GM23338 (cell line): ENCODE measurements around the gene SPATA31D3. TPM values are rescaled to one million over a fixed set of nuclear protein-coding genes. Genes with fewer than 3 reads are reported as not detected.
"Not testable (repeated sequence)": the region's sequence is repeated elsewhere in the genome, so short reads cannot be mapped to it uniquely, and the experiment has no call there.

Source experiments
- ATAC-seq: fragments of 200-7000 bp; cut with Tn5 transposase; 3 replicates; pipeline ENCODE4 v1.9.1; 2020
- DNase-seq: peaks from one replicate; pipeline ENCODE4 v3.0.0-alpha.2; 2015; ENCODE audit warnings: low spot score
- H2AFZ ChIP-seq: fragments of 200-600 bp; sonication (generic); 2 replicates; pipeline ENCODE4 v1.8.0; 2016; ENCODE audit warnings: antibody characterized with exemption, mild to moderate bottlenecking, moderate library complexity
- H3F3A ChIP-seq: fragments of 200-600 bp; sonication (generic); replicated peaks from 2 replicates; pipeline ENCODE4 v1.8.0; 2017; ENCODE audit warnings: antibody characterized with exemption, mixed run types, low read depth
- H3K27ac ChIP-seq: fragments of 200-600 bp; sonication (generic); 2 replicates; pipeline ENCODE4 v1.6.1; 2016; ENCODE audit warnings: low read depth
- H3K27me3 ChIP-seq: fragments of 200-600 bp; sonication (generic); 2 replicates; pipeline ENCODE4 v1.8.0; 2016; ENCODE audit warnings: mild to moderate bottlenecking, mixed run types, moderate library complexity; ENCODE audit not compliant: insufficient read depth
- H3K36me3 ChIP-seq: fragments of 200-600 bp; sonication (generic); 2 replicates; pipeline ENCODE4 v1.8.0; 2016; ENCODE audit warnings: mild to moderate bottlenecking; ENCODE audit not compliant: insufficient read depth
- H3K4me1 ChIP-seq: fragments of 200-600 bp; sonication (generic); 2 replicates; pipeline ENCODE4 v1.8.0; 2016; ENCODE audit warnings: mild to moderate bottlenecking, moderate library complexity; ENCODE audit not compliant: insufficient read depth
- H3K4me2 ChIP-seq: fragments of 200-600 bp; sonication (generic); 2 replicates; pipeline ENCODE4 v1.7.1; 2017; ENCODE audit warnings: mixed run types
- H3K4me3 ChIP-seq: fragments of 200-600 bp; sonication (generic); 2 replicates; pipeline ENCODE4 v1.6.1; 2016; ENCODE audit warnings: mixed run types
- H3K79me2 ChIP-seq: fragments of 200-600 bp; sonication (generic); replicated peaks from 2 replicates; pipeline ENCODE4 v1.8.0; 2017; ENCODE audit warnings: mild to moderate bottlenecking; ENCODE audit not compliant: insufficient read depth
- H3K9me2 ChIP-seq: fragments of 200-600 bp; sonication (generic); 2 replicates; pipeline ENCODE4 v1.8.0; 2017; ENCODE audit not compliant: insufficient read depth
- H4K20me1 ChIP-seq: fragments of 200-600 bp; sonication (generic); replicated peaks from 2 replicates; pipeline ENCODE4 v1.8.0; 2017; ENCODE audit warnings: mild to moderate bottlenecking; ENCODE audit not compliant: insufficient read depth
- H3K27ac Mint-ChIP-seq: 2 replicates; pipeline ENCODE4 v1.8.0; 2020; ENCODE audit warnings: inconsistent platforms, mild to moderate bottlenecking, moderate library complexity, mixed read lengths
- H3K27me3 Mint-ChIP-seq: 3 replicates; pipeline ENCODE4 v1.8.0; 2022; ENCODE audit warnings: low read depth, mild to moderate bottlenecking, moderate library complexity, mixed read lengths, inconsistent platforms; ENCODE audit not compliant: insufficient read depth, poor library complexity
- H3K36me3 Mint-ChIP-seq: 3 replicates; pipeline ENCODE4 v1.8.0; 2021; ENCODE audit warnings: low read depth, mild to moderate bottlenecking, inconsistent platforms, moderate library complexity, mixed read lengths
- H3K4me1 Mint-ChIP-seq: 3 replicates; pipeline ENCODE4 v1.8.0; 2020; ENCODE audit warnings: mild to moderate bottlenecking, inconsistent platforms, mixed read lengths
- H3K4me3 Mint-ChIP-seq: 3 replicates; pipeline ENCODE4 v1.8.0; 2021; ENCODE audit warnings: moderate library complexity, mild to moderate bottlenecking, inconsistent platforms, mixed read lengths
- H3K9me3 Mint-ChIP-seq: 3 replicates; pipeline ENCODE4 v1.8.0; 2020; ENCODE audit warnings: moderate library complexity, mild to moderate bottlenecking, inconsistent platforms, mixed read lengths
- CREB1 ChIP-seq: fragments of 250-450 bp; sonication (Bioruptor Pico); IDR thresholded peaks from 2 replicates; pipeline ENCODE4 v1.5.0; 2020; ENCODE audit warnings: low read depth, mild to moderate bottlenecking, moderate library complexity
- ETS1 ChIP-seq: IDR thresholded peaks from 2 replicates; pipeline ENCODE4 v1.6.1; 2016; ENCODE audit warnings: antibody characterized with exemption
- EZH2 ChIP-seq: fragments of 200-600 bp; sonication (generic); IDR thresholded peaks from one replicate; pipeline ENCODE4 v1.8.0; 2017; ENCODE audit warnings: antibody characterized with exemption, mild to moderate bottlenecking, low read depth; ENCODE audit not compliant: unreplicated experiment
- EZH2phosphoT487 ChIP-seq: fragments of 200-600 bp; sonication (generic); IDR thresholded peaks from one replicate; pipeline ENCODE4 v1.8.1; 2018; ENCODE audit warnings: antibody characterized with exemption; ENCODE audit not compliant: unreplicated experiment
- NANOG ChIP-seq: IDR thresholded peaks from 2 replicates; pipeline ENCODE4 v1.6.1; 2016; ENCODE audit warnings: antibody characterized with exemption, borderline replicate concordance
- POLR2AphosphoS5 ChIP-seq: IDR thresholded peaks from 2 replicates; pipeline ENCODE4 v1.6.1; 2016; ENCODE audit warnings: antibody characterized with exemption, low read depth
- REST ChIP-seq: IDR thresholded peaks from one replicate; pipeline ENCODE4 v1.6.1; 2018; ENCODE audit warnings: antibody characterized with exemption; ENCODE audit not compliant: unreplicated experiment
- STAT1 ChIP-seq: IDR thresholded peaks from one replicate; pipeline ENCODE4 v1.6.1; 2016; ENCODE audit warnings: antibody characterized with exemption; ENCODE audit not compliant: unreplicated experiment
- ZNF114 ChIP-seq: fragments of 250-450 bp; sonication (Bioruptor Pico); IDR thresholded peaks from 2 replicates; pipeline ENCODE4 v1.5.0; 2020; ENCODE audit warnings: mild to moderate bottlenecking, moderate library complexity
- long read RNA-seq: library from polyadenylated mRNA; unstranded; transcript quantifications from one replicate; pipeline ENCODE4 v2.0.0, GENCODE V29; 2020; ENCODE audit not compliant: unreplicated experiment
- polyA plus RNA-seq: library from polyadenylated mRNA; unstranded; fragments of >200 nt; fragmentation: Nextera tagmentation; extraction: Ambion mirVana; gene quantifications from 2 replicates; pipeline ENCODE4 v1.2.1, GENCODE V29; 2016
- total RNA-seq: library from RNA; depleted of rRNA; stranded (reverse); fragments of >200 nt; shearing (Covaris generic); gene quantifications from 2 replicates; pipeline ENCODE4 v1.2.3, GENCODE V29; 2014; rRNA removed
- TF ChIP-seq, protein P1 (sequence below): fragments of 250-450 bp; sonication (Bioruptor Pico); IDR thresholded peaks from 2 replicates; pipeline ENCODE4 v1.5.0; 2020; ENCODE audit warnings: mild to moderate bottlenecking, moderate library complexity

SPATA31D3 gene
- total RNA-seq (not detected in 2 replicates), polyA plus RNA-seq (not detected in 2 replicates)
- long read RNA-seq: 0 reads

DNA sequence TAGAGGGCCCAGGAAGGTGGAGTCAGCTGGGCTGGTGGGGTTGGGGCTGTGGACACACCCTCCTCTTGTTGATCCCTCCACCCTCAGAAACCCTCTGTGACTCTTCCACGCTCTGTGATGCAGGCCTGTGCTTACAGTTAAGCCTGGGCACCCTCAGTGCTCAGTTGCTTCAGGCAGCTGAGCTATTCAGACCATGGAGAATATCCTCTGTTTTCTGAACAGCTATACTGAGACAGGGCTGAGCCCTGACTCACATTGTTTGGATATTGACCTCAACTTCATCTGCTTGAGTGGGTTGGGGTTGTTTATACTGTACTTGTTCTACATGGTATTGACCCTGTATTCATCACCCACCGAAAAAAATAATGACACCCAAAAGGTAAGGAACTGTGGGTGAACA is at the start of gene SPATA31D3:
SPATA31D3 (plus strand) TSS at position 108 of the 400 bp plus-strand sequence; CDS start at position 194, 86 bp downstream.
- H3K36me3 ChIP-seq, H3K36me3 Mint-ChIP-seq, H3K27me3 Mint-ChIP-seq, H3K27ac ChIP-seq, H3K9me2 ChIP-seq, H3K9me3 Mint-ChIP-seq, H3F3A ChIP-seq, DNase-seq, H3K4me3 ChIP-seq, H3K4me1 ChIP-seq, ATAC-seq, H3K27me3 ChIP-seq, H2AFZ ChIP-seq, H3K27ac Mint-ChIP-seq, H4K20me1 ChIP-seq, H3K4me2 ChIP-seq, H3K79me2 ChIP-seq, H3K4me1 Mint-ChIP-seq, H3K4me3 Mint-ChIP-seq: not testable (repeated sequence)

DNA sequence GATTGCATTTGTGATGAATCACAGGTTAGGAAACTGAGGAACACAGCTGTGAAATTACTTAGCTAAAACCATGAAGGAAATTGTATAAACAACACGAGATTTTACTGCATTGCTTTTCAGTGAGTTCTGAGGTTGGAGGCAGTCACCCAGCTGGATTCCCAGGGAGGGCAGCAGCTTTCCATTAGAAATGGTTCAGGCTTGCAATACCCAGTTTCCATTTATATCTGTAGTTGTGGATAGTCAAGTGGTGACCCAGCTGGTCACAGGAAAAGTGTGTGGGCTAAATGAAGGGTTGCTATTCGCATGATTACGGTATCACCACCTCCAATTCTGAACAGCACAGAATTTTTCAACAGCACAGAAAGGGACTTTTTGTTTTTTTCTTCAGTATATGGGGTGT is 49.4 kb upstream of the SPATA31D3 start:
- no peak for ATAC-seq
- Mint-ChIP-seq H3K27ac (no peak overlapping the region), H3K9me3 (no peaks in the 10 kb centered on the region; the same call in 1 of the 3 replicates), H3K27me3 (peaks cover 6% of the 10 kb centered on the region), H3K4me1 (no peaks in the 10 kb centered on the region; the same call in 2 of the 3 replicates), H3K36me3 (no peaks in the 10 kb centered on the region), H3K4me3 (no peak overlapping the region)
- H3K27ac ChIP-seq: no peak overlapping the region
- H3K4me2 ChIP-seq: no peak overlapping the region
- no peak overlapping the region for H3K4me3 ChIP-seq
- peaks cover 3% of the 10 kb centered on the region; the same call in 1 of the 2 replicates for H3K9me2 ChIP-seq
- H3K27me3 ChIP-seq: no peaks in the 10 kb centered on the region
- H2AFZ ChIP-seq: no peak overlapping the region
- no peaks in the 10 kb centered on the region for H3K79me2 ChIP-seq
- H3K36me3 ChIP-seq: no peaks in the 10 kb centered on the region
- H3K4me1 ChIP-seq: no peaks in the 10 kb centered on the region
- DNase-seq: no peak
- H3F3A ChIP-seq: no peaks in the 10 kb centered on the region
- no peaks in the 10 kb centered on the region for H4K20me1 ChIP-seq
- TF ChIP-seq POLR2AphosphoS5 (no peak), REST (no peak), CREB1 (CRISPR knock-in tag) (no peak), NANOG (no peak), EZH2 (no peak), STAT1 (no peak), ETS1 (no peak), ZNF114 (CRISPR knock-in tag) (no peak), EZH2phosphoT487 (no peak)
- TF ChIP-seq, protein P1, sequence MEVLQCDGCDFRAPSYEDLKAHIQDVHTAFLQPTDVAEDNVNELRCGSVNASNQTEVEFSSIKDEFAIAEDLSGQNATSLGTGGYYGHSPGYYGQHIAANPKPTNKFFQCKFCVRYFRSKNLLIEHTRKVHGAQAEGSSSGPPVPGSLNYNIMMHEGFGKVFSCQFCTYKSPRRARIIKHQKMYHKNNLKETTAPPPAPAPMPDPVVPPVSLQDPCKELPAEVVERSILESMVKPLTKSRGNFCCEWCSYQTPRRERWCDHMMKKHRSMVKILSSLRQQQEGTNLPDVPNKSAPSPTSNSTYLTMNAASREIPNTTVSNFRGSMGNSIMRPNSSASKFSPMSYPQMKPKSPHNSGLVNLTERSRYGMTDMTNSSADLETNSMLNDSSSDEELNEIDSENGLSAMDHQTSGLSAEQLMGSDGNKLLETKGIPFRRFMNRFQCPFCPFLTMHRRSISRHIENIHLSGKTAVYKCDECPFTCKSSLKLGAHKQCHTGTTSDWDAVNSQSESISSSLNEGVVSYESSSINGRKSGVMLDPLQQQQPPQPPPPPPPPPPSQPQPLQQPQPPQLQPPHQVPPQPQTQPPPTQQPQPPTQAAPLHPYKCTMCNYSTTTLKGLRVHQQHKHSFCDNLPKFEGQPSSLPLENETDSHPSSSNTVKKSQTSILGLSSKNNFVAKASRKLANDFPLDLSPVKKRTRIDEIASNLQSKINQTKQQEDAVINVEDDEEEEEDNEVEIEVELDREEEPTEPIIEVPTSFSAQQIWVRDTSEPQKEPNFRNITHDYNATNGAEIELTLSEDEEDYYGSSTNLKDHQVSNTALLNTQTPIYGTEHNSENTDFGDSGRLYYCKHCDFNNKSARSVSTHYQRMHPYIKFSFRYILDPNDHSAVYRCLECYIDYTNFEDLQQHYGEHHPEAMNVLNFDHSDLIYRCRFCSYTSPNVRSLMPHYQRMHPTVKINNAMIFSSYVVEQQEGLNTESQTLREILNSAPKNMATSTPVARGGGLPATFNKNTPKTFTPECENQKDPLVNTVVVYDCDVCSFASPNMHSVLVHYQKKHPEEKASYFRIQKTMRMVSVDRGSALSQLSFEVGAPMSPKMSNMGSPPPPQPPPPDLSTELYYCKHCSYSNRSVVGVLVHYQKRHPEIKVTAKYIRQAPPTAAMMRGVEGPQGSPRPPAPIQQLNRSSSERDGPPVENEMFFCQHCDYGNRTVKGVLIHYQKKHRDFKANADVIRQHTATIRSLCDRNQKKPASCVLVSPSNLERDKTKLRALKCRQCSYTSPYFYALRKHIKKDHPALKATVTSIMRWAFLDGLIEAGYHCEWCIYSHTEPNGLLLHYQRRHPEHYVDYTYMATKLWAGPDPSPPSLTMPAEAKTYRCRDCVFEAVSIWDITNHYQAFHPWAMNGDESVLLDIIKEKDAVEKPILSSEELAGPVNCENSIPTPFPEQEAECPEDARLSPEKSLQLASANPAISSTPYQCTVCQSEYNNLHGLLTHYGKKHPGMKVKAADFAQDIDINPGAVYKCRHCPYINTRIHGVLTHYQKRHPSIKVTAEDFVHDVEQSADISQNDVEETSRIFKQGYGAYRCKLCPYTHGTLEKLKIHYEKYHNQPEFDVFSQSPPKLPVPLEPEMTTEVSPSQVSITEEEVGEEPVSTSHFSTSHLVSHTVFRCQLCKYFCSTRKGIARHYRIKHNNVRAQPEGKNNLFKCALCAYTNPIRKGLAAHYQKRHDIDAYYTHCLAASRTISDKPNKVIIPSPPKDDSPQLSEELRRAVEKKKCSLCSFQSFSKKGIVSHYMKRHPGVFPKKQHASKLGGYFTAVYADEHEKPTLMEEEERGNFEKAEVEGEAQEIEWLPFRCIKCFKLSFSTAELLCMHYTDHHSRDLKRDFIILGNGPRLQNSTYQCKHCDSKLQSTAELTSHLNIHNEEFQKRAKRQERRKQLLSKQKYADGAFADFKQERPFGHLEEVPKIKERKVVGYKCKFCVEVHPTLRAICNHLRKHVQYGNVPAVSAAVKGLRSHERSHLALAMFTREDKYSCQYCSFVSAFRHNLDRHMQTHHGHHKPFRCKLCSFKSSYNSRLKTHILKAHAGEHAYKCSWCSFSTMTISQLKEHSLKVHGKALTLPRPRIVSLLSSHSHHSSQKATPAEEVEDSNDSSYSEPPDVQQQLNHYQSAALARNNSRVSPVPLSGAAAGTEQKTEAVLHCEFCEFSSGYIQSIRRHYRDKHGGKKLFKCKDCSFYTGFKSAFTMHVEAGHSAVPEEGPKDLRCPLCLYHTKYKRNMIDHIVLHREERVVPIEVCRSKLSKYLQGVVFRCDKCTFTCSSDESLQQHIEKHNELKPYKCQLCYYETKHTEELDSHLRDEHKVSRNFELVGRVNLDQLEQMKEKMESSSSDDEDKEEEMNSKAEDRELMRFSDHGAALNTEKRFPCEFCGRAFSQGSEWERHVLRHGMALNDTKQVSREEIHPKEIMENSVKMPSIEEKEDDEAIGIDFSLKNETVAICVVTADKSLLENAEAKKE (CRISPR knock-in tag): no peak
